ENCODE data around the gene NPAS2.

Gene NPAS2

GRCh38 chr2:100823665-100824438 is 3.9 kb downstream of the NPAS2 start:
- no peak for DNase-seq
- H3K56ac ChIP-seq (ENCODE audit: low read length) = no peak overlapping the region
- H2AK5ac ChIP-seq (ENCODE audit: low read length) = no peak overlapping the region
- H2BK120ac ChIP-seq (ENCODE audit: low read depth, low read length) = no peak overlapping the region
- no peak overlapping the region for H3K18ac ChIP-seq (ENCODE audit: low read length)
- no peaks in the 10 kb centered on the region for H3K79me1 ChIP-seq (ENCODE audit: low read length)
- no peak overlapping the region for H4K8ac ChIP-seq (ENCODE audit: low read depth, low read length)
- H3K27me3 ChIP-seq (ENCODE audit: insufficient read depth, low read length, poor library complexity) = peaks cover 27% of the 10 kb centered on the region
- no peaks in the 10 kb centered on the region for H3K79me2 ChIP-seq (ENCODE audit: control insufficient read depth, insufficient read depth, low read length)
- no peak overlapping the region for H3K4me3 ChIP-seq (ENCODE audit: low read length)
- WGBS (ENCODE audit: extremely low coverage, insufficient coverage, low lambda C conversion rate) = no CpG with 5 or more reads among the region's 6 CpGs
- no peaks in the 10 kb centered on the region for H3K4me1 ChIP-seq (ENCODE audit: control insufficient read depth, low read depth, low read length)
- no peak overlapping the region for H4K5ac ChIP-seq (ENCODE audit: low read length)
- H3K4me2 ChIP-seq (ENCODE audit: low read length) = no peak overlapping the region
- H3K9ac ChIP-seq (ENCODE audit: low read length) = no peak overlapping the region
- no peak overlapping the region for H2BK5ac ChIP-seq (ENCODE audit: low read length)
- no peak overlapping the region for H2BK15ac ChIP-seq (replicated peaks; ENCODE audit: low read depth)
- H3K36me3 ChIP-seq (ENCODE audit: control insufficient read depth, insufficient read depth, low read length) = no peaks in the 10 kb centered on the region
- H3K4ac ChIP-seq (ENCODE audit: low read depth, low read length) = no peak overlapping the region
- no peak overlapping the region for H3K27ac ChIP-seq (ENCODE audit: low read depth, low read length)
- no peak overlapping the region for H3K23ac ChIP-seq (ENCODE audit: low read length)

- no peak overlapping the region for H3K4me2 ChIP-seq (ENCODE audit: low read length)
- WGBS (ENCODE audit: extremely low coverage, insufficient coverage, low lambda C conversion rate) = no CpG with 5 or more reads among the region's 5 CpGs
- no peak overlapping the region for H3K27ac ChIP-seq (ENCODE audit: low read depth, low read length)
- H3K18ac ChIP-seq (ENCODE audit: low read length) = no peak overlapping the region
- no peaks in the 10 kb centered on the region for H3K4me1 ChIP-seq (ENCODE audit: control insufficient read depth, low read depth, low read length)
- H3K4ac ChIP-seq (ENCODE audit: low read depth, low read length) = no peak overlapping the region
- no peak overlapping the region for H2BK120ac ChIP-seq (ENCODE audit: low read depth, low read length)
- H3K79me1 ChIP-seq (ENCODE audit: low read length) = no peaks in the 10 kb centered on the region
- no peaks in the 10 kb centered on the region for H3K36me3 ChIP-seq (ENCODE audit: control insufficient read depth, insufficient read depth, low read length)
- H3K23ac ChIP-seq (ENCODE audit: low read length) = no peak overlapping the region
- H4K8ac ChIP-seq (ENCODE audit: low read depth, low read length) = no peak overlapping the region
- H3K79me2 ChIP-seq (ENCODE audit: control insufficient read depth, insufficient read depth, low read length) = no peaks in the 10 kb centered on the region
- no peak overlapping the region for H3K9ac ChIP-seq (ENCODE audit: low read length)
- no peak overlapping the region for H4K5ac ChIP-seq (ENCODE audit: low read length)
- H2BK5ac ChIP-seq (ENCODE audit: low read length) = no peak overlapping the region
- no peak overlapping the region for H3K4me3 ChIP-seq (ENCODE audit: low read length)
- no peak overlapping the region for H2BK15ac ChIP-seq (replicated peaks; ENCODE audit: low read depth)
- H3K56ac ChIP-seq (ENCODE audit: low read length) = no peak overlapping the region
- no peak overlapping the region for H2AK5ac ChIP-seq (ENCODE audit: low read length)
- peaks cover 24% of the 10 kb centered on the region for H3K27me3 ChIP-seq (ENCODE audit: insufficient read depth, low read length, poor library complexity)
- DNase-seq = no peak
Observed at GRCh38 chr2:100824842-100825241, 4.9 kb downstream of the NPAS2 start.

GRCh38 chr2:100826494-100826893 is 6.6 kb downstream of the NPAS2 start:
- Histone ChIP-seq H3K4me3 (ENCODE audit: low read length) (no peak overlapping the region), H3K23ac (ENCODE audit: low read length) (no peak overlapping the region), H2BK5ac (ENCODE audit: low read length) (no peak overlapping the region), H3K79me2 (ENCODE audit: control insufficient read depth, insufficient read depth, low read length) (no peaks in the 10 kb centered on the region), H3K27ac (ENCODE audit: low read depth, low read length) (no peak overlapping the region), H3K36me3 (ENCODE audit: control insufficient read depth, insufficient read depth, low read length) (no peaks in the 10 kb centered on the region), H2BK120ac (ENCODE audit: low read depth, low read length) (no peak overlapping the region), H3K9ac (ENCODE audit: low read length) (no peak overlapping the region), H3K79me1 (ENCODE audit: low read length) (no peaks in the 10 kb centered on the region), H3K4ac (ENCODE audit: low read depth, low read length) (no peak overlapping the region), H3K4me1 (ENCODE audit: control insufficient read depth, low read depth, low read length) (no peaks in the 10 kb centered on the region), H3K18ac (ENCODE audit: low read length) (no peak overlapping the region), H4K5ac (ENCODE audit: low read length) (no peak overlapping the region), H4K8ac (ENCODE audit: low read depth, low read length) (no peak overlapping the region), H3K4me2 (ENCODE audit: low read length) (no peak overlapping the region), H2BK15ac (replicated peaks; ENCODE audit: low read depth) (no peak overlapping the region), H3K27me3 (ENCODE audit: insufficient read depth, low read length, poor library complexity) (peaks cover 11% of the 10 kb centered on the region), H3K56ac (ENCODE audit: low read length) (no peak overlapping the region), H2AK5ac (ENCODE audit: low read length) (no peak overlapping the region)
- DNase-seq = no peak
- whole genome bisulfite sequencing (ENCODE audit: extremely low coverage, insufficient coverage, low lambda C conversion rate) = no CpG with 5 or more reads among the region's 2 CpGs

- H3K27ac ChIP-seq (ENCODE audit: low read depth, low read length) = no peak overlapping the region
- H3K23ac ChIP-seq (ENCODE audit: low read length) = no peak overlapping the region
- no peak overlapping the region for H4K5ac ChIP-seq (ENCODE audit: low read length)
- H3K56ac ChIP-seq (ENCODE audit: low read length) = no peak overlapping the region
- no CpG with 5 or more reads among the region's 9 CpGs for WGBS (ENCODE audit: extremely low coverage, insufficient coverage, low lambda C conversion rate)
- no peak overlapping the region for H2AK5ac ChIP-seq (ENCODE audit: low read length)
- no peaks in the 10 kb centered on the region for H3K79me2 ChIP-seq (ENCODE audit: control insufficient read depth, insufficient read depth, low read length)
- H4K8ac ChIP-seq (ENCODE audit: low read depth, low read length) = no peak overlapping the region
- H3K36me3 ChIP-seq (ENCODE audit: control insufficient read depth, insufficient read depth, low read length) = no peaks in the 10 kb centered on the region
- no peaks in the 10 kb centered on the region for H3K79me1 ChIP-seq (ENCODE audit: low read length)
- no peaks in the 10 kb centered on the region for H3K27me3 ChIP-seq (ENCODE audit: insufficient read depth, low read length, poor library complexity)
- H3K9ac ChIP-seq (ENCODE audit: low read length) = no peak overlapping the region
- DNase-seq = no peak
- H2BK5ac ChIP-seq (ENCODE audit: low read length) = no peak overlapping the region
- no peaks in the 10 kb centered on the region for H3K4me1 ChIP-seq (ENCODE audit: control insufficient read depth, low read depth, low read length)
- no peak overlapping the region for H3K18ac ChIP-seq (ENCODE audit: low read length)
- no peak overlapping the region for H2BK15ac ChIP-seq (replicated peaks; ENCODE audit: low read depth)
- H3K4me3 ChIP-seq (ENCODE audit: low read length) = no peak overlapping the region
- H3K4ac ChIP-seq (ENCODE audit: low read depth, low read length) = no peak overlapping the region
- no peak overlapping the region for H3K4me2 ChIP-seq (ENCODE audit: low read length)
- H2BK120ac ChIP-seq (ENCODE audit: low read depth, low read length) = no peak overlapping the region
Observed at GRCh38 chr2:100831158-100831750, 11.3 kb downstream of the NPAS2 start.

- no peaks in the 10 kb centered on the region for H3K36me3 ChIP-seq (ENCODE audit: control insufficient read depth, insufficient read depth, low read length)
- H2BK120ac ChIP-seq (ENCODE audit: low read depth, low read length) = no peak overlapping the region
- no peak for DNase-seq
- H2AK5ac ChIP-seq (ENCODE audit: low read length) = no peak overlapping the region
- no peak overlapping the region for H3K23ac ChIP-seq (ENCODE audit: low read length)
- no peak overlapping the region for H2BK5ac ChIP-seq (ENCODE audit: low read length)
- H3K4me1 ChIP-seq (ENCODE audit: control insufficient read depth, low read depth, low read length) = no peaks in the 10 kb centered on the region
- H3K4me2 ChIP-seq (ENCODE audit: low read length) = no peak overlapping the region
- H3K56ac ChIP-seq (ENCODE audit: low read length) = no peak overlapping the region
- no peaks in the 10 kb centered on the region for H3K27me3 ChIP-seq (ENCODE audit: insufficient read depth, low read length, poor library complexity)
- H3K27ac ChIP-seq (ENCODE audit: low read depth, low read length) = no peak overlapping the region
- no peaks in the 10 kb centered on the region for H3K79me1 ChIP-seq (ENCODE audit: low read length)
- no CpG with 5 or more reads among the region's 4 CpGs for WGBS (ENCODE audit: extremely low coverage, insufficient coverage, low lambda C conversion rate)
- H2BK15ac ChIP-seq (replicated peaks; ENCODE audit: low read depth) = no peak overlapping the region
- no peak overlapping the region for H3K4me3 ChIP-seq (ENCODE audit: low read length)
- no peak overlapping the region for H3K4ac ChIP-seq (ENCODE audit: low read depth, low read length)
- no peak overlapping the region for H4K8ac ChIP-seq (ENCODE audit: low read depth, low read length)
- no peak overlapping the region for H3K18ac ChIP-seq (ENCODE audit: low read length)
- no peak overlapping the region for H3K9ac ChIP-seq (ENCODE audit: low read length)
- H4K5ac ChIP-seq (ENCODE audit: low read length) = no peak overlapping the region
- no peaks in the 10 kb centered on the region for H3K79me2 ChIP-seq (ENCODE audit: control insufficient read depth, insufficient read depth, low read length)
Observed at GRCh38 chr2:100831831-100832230, 11.9 kb downstream of the NPAS2 start.

All from mesendoderm (in vitro differentiated cells).